Measurements from ENCODE around the gene DCAF17. TPM values are rescaled to one million over a fixed set of nuclear protein-coding genes. Genes with fewer than 3 reads are reported as not detected.
"Not testable (repeated sequence)": the region's sequence is repeated elsewhere in the genome, so short reads cannot be mapped to it uniquely, and the experiment has no call there.

Gene DCAF17
- total RNA-seq, 2 experiments from 2014 or later, result 21.1 to 21.3 TPM

DNA sequence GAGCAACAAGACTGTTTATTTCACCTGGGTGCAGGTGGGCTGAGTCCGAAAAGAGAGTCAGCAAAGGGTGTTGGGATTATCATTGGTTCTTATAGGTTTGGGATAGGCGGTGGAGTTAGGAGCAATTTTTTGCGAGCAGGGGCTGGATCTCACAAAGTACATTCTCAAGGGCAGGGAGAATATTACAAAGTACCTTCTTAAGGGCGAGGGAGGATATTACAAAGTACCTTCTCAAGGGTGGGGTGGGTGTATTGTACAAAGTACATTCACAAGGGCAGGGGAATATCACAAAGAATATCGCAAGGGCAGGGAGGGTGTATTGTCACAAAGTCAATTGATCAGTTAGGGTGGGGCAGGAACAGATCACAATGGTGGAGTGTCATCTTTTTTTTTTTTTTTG, 63.6 kb downstream of the DCAF17 start:
- H3K36me3 Mint-ChIP-seq (ENCODE audit: low read depth); DNase-seq; H3K27ac Mint-ChIP-seq; H3K4me3 Mint-ChIP-seq; CTCF ChIA-PET; H3K27me3 Mint-ChIP-seq (ENCODE audit: low read depth); intact Hi-C loops (cut with micrococcal nuclease); H3K4me1 Mint-ChIP-seq (ENCODE audit: low read depth): not testable (repeated sequence)
- H3K9me3 Mint-ChIP-seq, result peaks cover 12% of the 10 kb centered on the region

- no peak overlapping the region for H3K27ac Mint-ChIP-seq
- DNase-seq, result no peak
- no peak overlapping the region for H3K4me3 Mint-ChIP-seq
- H3K36me3 Mint-ChIP-seq (ENCODE audit: low read depth), result peaks cover 1% of the 10 kb centered on the region
- intact Hi-C loops (cut with micrococcal nuclease), result no loop called here
- CTCF ChIA-PET, result no interaction called here
- peaks cover 4% of the 10 kb centered on the region for H3K4me1 Mint-ChIP-seq (ENCODE audit: low read depth)
- no peaks in the 10 kb centered on the region for H3K9me3 Mint-ChIP-seq
- no peaks in the 10 kb centered on the region for H3K27me3 Mint-ChIP-seq (ENCODE audit: low read depth)
Measured at GRCh38 chr2:171505374-171505773, 71.3 kb downstream of the DCAF17 start.

DNA sequence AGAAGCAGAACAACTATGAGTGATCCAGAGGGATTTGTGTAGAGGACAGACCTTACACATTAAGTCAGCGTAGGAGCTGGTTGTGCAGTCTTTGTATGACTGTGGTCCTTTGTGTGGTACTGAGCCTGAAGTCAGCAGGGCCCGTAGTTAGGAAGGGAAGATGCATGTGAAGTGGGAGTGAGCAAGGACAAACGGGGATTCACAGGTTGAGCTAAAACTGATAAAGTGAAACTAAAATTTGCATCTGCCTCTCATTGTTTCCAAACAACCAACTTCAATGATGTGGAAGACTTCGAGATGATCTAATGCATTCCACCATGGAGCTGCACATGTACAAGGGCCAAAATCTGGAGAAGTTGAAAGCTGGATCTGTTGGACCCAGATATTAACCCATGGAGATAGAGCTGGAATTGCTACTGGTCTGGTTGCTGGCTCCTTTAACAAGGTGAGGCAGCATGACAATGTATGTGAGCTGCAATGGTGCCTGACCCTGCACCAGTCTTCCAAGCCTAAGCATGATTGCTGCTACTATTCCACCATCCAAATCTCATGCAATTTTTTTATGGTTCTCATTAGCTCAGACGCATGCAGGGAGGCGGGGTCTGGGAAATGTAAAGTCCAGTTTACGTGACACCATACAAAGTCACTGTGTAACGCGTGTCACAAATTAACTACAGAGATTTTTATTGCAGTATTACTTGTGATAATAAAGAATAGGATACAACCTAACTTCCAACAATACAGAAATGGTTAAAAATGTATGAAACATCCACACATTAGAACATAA, 76.1 kb downstream of the DCAF17 start:
- peak; percentile 23 for DNase-seq
- CTCF ChIA-PET, result interaction anchor here (0.5 kb wide), 1 partner anchor 97 kb away, joined by 3 read pairs; no protein-coding TSS in a partner anchor
- Mint-ChIP-seq H3K27ac (no peak overlapping the region), H3K4me3 (no peak overlapping the region), H3K9me3 (no peaks in the 10 kb centered on the region), H3K4me1 (ENCODE audit: low read depth) (peaks cover 8% of the 10 kb centered on the region), H3K27me3 (ENCODE audit: low read depth) (no peaks in the 10 kb centered on the region), H3K36me3 (ENCODE audit: low read depth) (peaks cover 2% of the 10 kb centered on the region)
- intact Hi-C loops (cut with micrococcal nuclease), result no loop called here

DNA sequence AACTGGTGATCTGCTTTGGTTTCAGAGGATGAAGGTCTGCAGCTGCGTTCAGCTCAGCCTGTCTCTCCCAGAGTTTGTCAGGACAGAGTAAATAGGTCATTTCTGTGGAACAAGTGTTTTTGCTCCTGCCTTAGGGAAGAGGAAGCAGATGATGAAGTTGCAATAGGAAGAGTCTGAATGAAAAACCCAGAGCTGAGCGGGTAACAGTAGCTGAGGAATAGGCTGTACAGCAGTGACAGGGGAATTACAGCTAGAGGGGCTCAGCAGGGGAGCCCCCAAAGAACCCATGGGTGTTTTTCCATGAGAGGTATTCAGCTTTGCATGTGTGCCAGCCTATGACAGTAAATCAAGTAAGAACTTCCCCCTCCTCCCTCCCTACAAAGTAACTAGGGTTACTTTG, 78.0 kb downstream of the DCAF17 start:
- peaks cover 2% of the 10 kb centered on the region for H3K36me3 Mint-ChIP-seq (ENCODE audit: low read depth)
- no peak overlapping the region for H3K27ac Mint-ChIP-seq
- no peak overlapping the region for H3K4me3 Mint-ChIP-seq
- intact Hi-C loops (cut with micrococcal nuclease), result no loop called here
- no peaks in the 10 kb centered on the region for H3K27me3 Mint-ChIP-seq (ENCODE audit: low read depth)
- peaks cover 8% of the 10 kb centered on the region for H3K4me1 Mint-ChIP-seq (ENCODE audit: low read depth)
- no peak for DNase-seq
- no peaks in the 10 kb centered on the region for H3K9me3 Mint-ChIP-seq
- CTCF ChIA-PET, result no interaction called here

DNA sequence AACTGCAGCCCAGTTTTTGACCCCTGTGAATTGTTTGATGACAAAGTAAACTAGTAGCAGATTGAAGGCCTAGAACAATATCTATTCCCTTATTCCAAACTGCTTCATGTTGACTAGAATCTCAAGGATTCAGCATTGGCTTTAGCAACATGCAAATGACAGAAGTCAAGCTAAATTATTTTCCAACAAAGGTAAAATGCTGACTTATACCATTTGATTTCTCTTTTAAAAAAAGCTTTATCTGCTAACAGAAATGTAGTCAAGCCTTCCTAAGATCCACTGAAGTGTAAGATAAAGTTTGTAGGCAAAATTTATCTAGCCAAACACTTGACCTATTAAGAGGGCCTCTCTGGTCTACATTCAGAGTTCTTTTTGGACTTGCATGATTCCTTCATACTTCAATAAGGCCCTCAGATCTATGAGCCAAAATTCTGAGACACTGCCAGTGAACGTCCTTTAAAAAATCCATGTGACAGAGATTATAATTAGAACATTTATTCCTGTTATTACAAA, 78.7 kb downstream of the DCAF17 start:
- Mint-ChIP-seq H3K4me1 (ENCODE audit: low read depth) (peaks cover 8% of the 10 kb centered on the region), H3K27ac (no peak overlapping the region), H3K27me3 (ENCODE audit: low read depth) (no peaks in the 10 kb centered on the region), H3K9me3 (no peaks in the 10 kb centered on the region), H3K4me3 (no peak overlapping the region), H3K36me3 (ENCODE audit: low read depth) (peaks cover 2% of the 10 kb centered on the region)
- CTCF ChIA-PET, result no interaction called here
- intact Hi-C loops (cut with micrococcal nuclease), result no loop called here
- DNase-seq, result no peak

DNA sequence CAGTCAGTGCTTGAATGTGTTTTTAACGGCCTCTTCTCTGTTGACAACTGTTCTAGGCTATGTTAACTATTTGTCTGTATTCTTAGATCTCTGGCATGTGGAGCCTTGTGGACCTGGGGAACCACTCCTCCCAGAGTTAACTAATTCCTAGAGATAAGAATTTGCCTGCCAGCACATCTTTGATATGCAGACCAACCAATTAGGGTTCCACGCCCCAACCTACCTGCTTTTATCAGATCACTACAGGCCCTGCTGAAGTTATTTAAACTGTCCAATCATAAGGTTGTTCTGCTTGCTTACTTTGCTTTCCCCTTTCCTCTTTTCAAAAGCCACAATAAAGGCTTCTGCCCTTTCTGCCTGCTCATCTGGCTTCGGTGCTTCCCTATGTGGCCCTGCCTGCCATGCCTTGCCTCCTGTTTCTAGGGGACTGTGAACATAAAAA, 79.7 kb downstream of the DCAF17 start:
- peaks cover 2% of the 10 kb centered on the region for H3K36me3 Mint-ChIP-seq (ENCODE audit: low read depth)
- CTCF ChIA-PET, result no interaction called here
- H3K4me1 Mint-ChIP-seq (ENCODE audit: low read depth), result peaks cover 8% of the 10 kb centered on the region
- DNase-seq, result peak; percentile 5
- no peaks in the 10 kb centered on the region for H3K9me3 Mint-ChIP-seq
- intact Hi-C loops (cut with micrococcal nuclease), result no loop called here
- no peaks in the 10 kb centered on the region for H3K27me3 Mint-ChIP-seq (ENCODE audit: low read depth)
- no peak overlapping the region for H3K4me3 Mint-ChIP-seq
- no peak overlapping the region for H3K27ac Mint-ChIP-seq

DNA sequence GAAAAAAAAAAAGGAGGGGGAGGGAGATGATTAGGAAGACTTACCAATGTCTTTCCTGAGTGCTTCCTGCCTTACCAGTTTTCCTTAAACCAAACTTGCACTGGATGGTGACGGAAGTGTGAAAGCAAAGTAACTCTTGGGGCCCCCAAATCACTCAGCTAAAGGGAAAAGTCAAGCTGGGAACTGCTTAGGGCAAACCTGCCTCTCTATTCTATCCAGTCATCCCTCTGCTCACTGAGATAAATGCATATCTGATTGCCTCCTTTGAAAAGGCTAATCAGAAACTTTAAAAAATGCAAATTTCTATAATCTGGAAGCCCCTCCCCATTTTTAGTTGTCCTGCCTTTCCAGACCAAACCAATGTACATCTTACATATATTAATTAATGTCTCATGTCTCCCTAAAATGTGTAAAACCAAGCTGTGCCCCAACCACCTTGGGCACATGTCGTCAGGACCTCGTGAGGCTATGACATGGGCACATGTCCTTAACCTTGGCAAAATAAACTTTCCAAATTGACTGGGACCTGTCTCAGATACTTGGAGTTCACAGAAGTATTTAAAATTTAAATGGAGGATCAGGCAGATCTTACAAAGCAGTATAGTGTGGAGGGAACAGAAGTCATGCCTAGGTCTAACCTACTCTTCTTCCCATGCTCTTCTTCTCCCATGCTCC, 81.0 kb downstream of the DCAF17 start:
- no peak overlapping the region for H3K4me3 Mint-ChIP-seq
- H3K27me3 Mint-ChIP-seq (ENCODE audit: low read depth), result peaks cover 5% of the 10 kb centered on the region
- no peak for DNase-seq
- peaks cover 6% of the 10 kb centered on the region for H3K4me1 Mint-ChIP-seq (ENCODE audit: low read depth)
- H3K27ac Mint-ChIP-seq, result no peak overlapping the region
- peaks cover 2% of the 10 kb centered on the region for H3K36me3 Mint-ChIP-seq (ENCODE audit: low read depth)
- no peaks in the 10 kb centered on the region for H3K9me3 Mint-ChIP-seq
- CTCF ChIA-PET, result no interaction called here
- intact Hi-C loops (cut with micrococcal nuclease), result no loop called here

DNA sequence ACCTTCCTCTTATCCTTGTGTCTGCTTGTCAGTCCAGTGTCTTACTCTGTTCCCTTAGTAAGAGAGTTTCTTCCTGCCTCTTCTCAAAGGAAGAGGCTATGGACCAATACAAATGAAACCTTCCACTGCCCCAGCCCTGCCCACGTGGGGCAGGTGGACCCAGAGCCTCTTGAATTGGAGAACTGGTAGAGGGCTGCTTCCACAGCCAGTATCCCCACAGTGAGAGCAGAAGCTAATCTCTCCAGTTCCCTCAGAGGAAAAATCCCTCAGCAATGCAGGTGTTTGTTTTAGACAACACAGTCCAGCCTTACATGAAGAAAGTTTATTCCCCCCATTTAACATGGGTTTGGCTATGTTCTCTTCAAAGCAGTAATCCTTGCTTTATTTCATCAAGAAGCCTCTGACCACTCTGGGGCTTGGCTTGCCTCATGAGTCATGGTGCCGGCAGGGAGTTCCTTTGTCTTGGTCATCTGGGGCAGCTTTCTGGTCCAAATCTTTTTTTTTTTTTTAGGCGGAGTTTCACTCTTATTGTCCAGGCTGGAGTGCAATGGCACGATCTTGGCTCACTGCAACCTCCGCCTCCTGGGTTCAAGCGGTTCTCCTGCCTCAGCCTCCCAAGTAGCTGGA, 81.8 kb downstream of the DCAF17 start:
- Mint-ChIP-seq H3K4me3 (no peak overlapping the region), H3K27me3 (ENCODE audit: low read depth) (peaks cover 5% of the 10 kb centered on the region), H3K36me3 (ENCODE audit: low read depth) (no peaks in the 10 kb centered on the region), H3K27ac (no peak overlapping the region), H3K9me3 (no peaks in the 10 kb centered on the region), H3K4me1 (ENCODE audit: low read depth) (peaks cover 5% of the 10 kb centered on the region)
- intact Hi-C loops (cut with micrococcal nuclease), result no loop called here
- CTCF ChIA-PET, result no interaction called here
- DNase-seq, result no peak

DNA sequence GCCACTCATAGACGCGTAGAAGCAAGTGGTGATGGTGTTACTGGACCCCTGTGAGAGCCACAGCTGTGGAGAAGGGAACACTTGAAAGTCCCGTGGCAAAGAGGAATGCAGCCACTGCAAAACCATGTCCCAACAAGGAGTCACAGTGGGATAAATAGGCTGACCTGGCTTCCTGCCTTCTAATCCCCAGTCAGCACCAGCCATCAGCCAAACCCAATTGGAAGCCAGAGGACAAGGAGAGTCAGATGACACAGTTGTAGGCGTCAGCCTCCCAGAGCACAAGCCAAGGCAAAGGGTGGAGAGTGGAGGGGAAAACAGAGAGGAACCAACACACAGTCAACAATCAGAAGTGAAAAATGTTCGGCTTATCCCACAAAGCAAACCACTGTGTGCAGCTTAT, 82.8 kb downstream of the DCAF17 start:
- CTCF ChIA-PET, result interaction anchor here (0.6 kb wide), 1 partner anchor 150 kb away, joined by 4 read pairs; no protein-coding TSS in a partner anchor
- no peaks in the 10 kb centered on the region for H3K9me3 Mint-ChIP-seq
- DNase-seq, result no peak
- no peak overlapping the region for H3K4me3 Mint-ChIP-seq
- peaks cover 9% of the 10 kb centered on the region for H3K27me3 Mint-ChIP-seq (ENCODE audit: low read depth)
- intact Hi-C loops (cut with micrococcal nuclease), result no loop called here
- no peak overlapping the region for H3K27ac Mint-ChIP-seq
- H3K36me3 Mint-ChIP-seq (ENCODE audit: low read depth), result no peaks in the 10 kb centered on the region
- peaks cover 6% of the 10 kb centered on the region for H3K4me1 Mint-ChIP-seq (ENCODE audit: low read depth)

DNA sequence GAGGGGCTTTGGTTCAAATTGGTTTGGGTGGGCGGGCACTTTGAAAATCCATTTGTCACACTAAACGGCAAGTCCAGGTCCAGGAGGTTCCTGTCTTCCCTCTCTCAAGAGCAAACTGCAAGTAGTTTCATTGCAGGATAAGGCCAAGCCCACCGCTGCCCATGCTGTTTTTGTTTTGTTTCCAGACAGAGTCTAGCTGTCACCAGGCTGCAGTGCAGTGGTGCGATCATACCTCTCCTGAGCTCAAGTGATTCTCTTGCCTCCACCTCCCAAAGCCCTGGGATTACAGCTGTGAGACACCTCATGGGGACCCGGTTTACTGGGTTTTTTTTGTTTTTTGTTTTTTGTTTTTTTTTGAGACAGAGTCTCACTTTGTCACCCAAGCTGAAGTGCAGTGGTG, 86.4 kb downstream of the DCAF17 start:
- Mint-ChIP-seq H3K4me1 (ENCODE audit: low read depth) (peaks cover 12% of the 10 kb centered on the region), H3K9me3 (no peaks in the 10 kb centered on the region), H3K27me3 (ENCODE audit: low read depth) (peaks cover 39% of the 10 kb centered on the region), H3K27ac (no peak overlapping the region), H3K36me3 (ENCODE audit: low read depth) (no peaks in the 10 kb centered on the region), H3K4me3 (no peak overlapping the region)
- intact Hi-C loops (cut with micrococcal nuclease), result loop anchor here (10.0 kb wide), 1 partner anchor 546 kb away; no protein-coding TSS in a partner anchor
- DNase-seq, result no peak
- CTCF ChIA-PET, result no interaction called here

- CTCF ChIA-PET, result interaction anchor here (0.9 kb wide), 1 partner anchor 10 kb away, joined by 5 read pairs; no protein-coding TSS in a partner anchor
- DNase-seq, result no peak
- intact Hi-C loops (cut with micrococcal nuclease), result loop anchor here (1.0 to 10.0 kb wide), 2 partner anchors 547 to 593 kb away; no protein-coding TSS in a partner anchor
- Mint-ChIP-seq H3K27ac (no peak overlapping the region), H3K9me3 (no peaks in the 10 kb centered on the region), H3K36me3 (ENCODE audit: low read depth) (no peaks in the 10 kb centered on the region), H3K4me1 (ENCODE audit: low read depth) (peaks cover 12% of the 10 kb centered on the region), H3K27me3 (ENCODE audit: low read depth) (peaks cover 39% of the 10 kb centered on the region), H3K4me3 (peak overlapping the region; percentile 79)
Measured at GRCh38 chr2:171521361-171522051, 87.5 kb downstream of the DCAF17 start.

Measured in activated naive CD4-positive, alpha-beta T cell treated with anti-CD3 and anti-CD28 coated beads for 36 hours (primary cell).